ENCODE data around the gene GKN1. TPM values are rescaled to one million over a fixed set of nuclear protein-coding genes. Genes with fewer than 3 reads are reported as not detected.

The GKN1 gene
- total and polyA plus RNA-seq, 5 experiments from 2014 or later, result not detected

Other genes with a start within 250 kb of the GKN1 start
- 100 to 1,000 TPM; 124 TPM for gene ARHGAP25, start 239.8 kb upstream of the GKN1 start, total RNA-seq
- gene ARHGAP25, start 239.8 kb upstream of the GKN1 start, polyA plus RNA-seq, result 100 to 1,000 TPM in 1 of 3 donors, 10 to 100 TPM in 2; 76.5 to 104 (median 95.4) TPM
- gene BMP10, start 103.2 kb upstream of the GKN1 start, total RNA-seq, result not detected
- not detected for gene BMP10, start 103.2 kb upstream of the GKN1 start, polyA plus RNA-seq
- not detected for gene GKN2, start 21.7 kb upstream of the GKN1 start, total RNA-seq
- gene GKN2, start 21.7 kb upstream of the GKN1 start, polyA plus RNA-seq, result not detected
- gene ANTXR1, start 38.5 kb downstream of the GKN1 start, total RNA-seq, result under 1 TPM; 0.08 to 0.14 TPM
- under 1 TPM in 1 of 3 donors, not detected in 2; 0.20 TPM for gene ANTXR1, start 38.5 kb downstream of the GKN1 start, polyA plus RNA-seq